SW480 (cell line): ENCODE measurements around the gene NME9.

Experiments used
- DNase-seq: peaks from one replicate; pipeline ENCODE4 v3.0.0-alpha.2; 2016; ENCODE audit warnings: low spot score

NME9 gene

GRCh38 chr3:138362538-138362937 is 32.9 kb upstream of the NME9 start:
- DNase-seq = no peak

GRCh38 chr3:138361561-138361971 is 31.9 kb upstream of the NME9 start:
- DNase-seq = no peak

- DNase-seq = no peak
Measured at GRCh38 chr3:138360869-138361525, 31.3 kb upstream of the NME9 start.

- no peak for DNase-seq
Measured at GRCh38 chr3:138359919-138360868, 30.5 kb upstream of the NME9 start.

GRCh38 chr3:138359148-138359918 is 29.7 kb upstream of the NME9 start:
- DNase-seq = no peak

GRCh38 chr3:138356730-138357405 is 27.2 kb upstream of the NME9 start:
- DNase-seq = no peak

GRCh38 chr3:138355071-138355470 is 25.4 kb upstream of the NME9 start:
- DNase-seq = no peak

GRCh38 chr3:138354376-138354775 is 24.7 kb upstream of the NME9 start:
- DNase-seq = no peak

- DNase-seq = no peak
Measured at GRCh38 chr3:138351916-138352550, 22.4 kb upstream of the NME9 start.

GRCh38 chr3:138351151-138351550 is 21.5 kb upstream of the NME9 start:
- no peak for DNase-seq

GRCh38 chr3:138349926-138350665 is 20.4 kb upstream of the NME9 start:
- DNase-seq = no peak

GRCh38 chr3:138348754-138349739 is 19.4 kb upstream of the NME9 start:
- DNase-seq = peak; percentile 33

GRCh38 chr3:138347960-138348753 is 18.5 kb upstream of the NME9 start, which contains the start of gene MRAS:
Gene MRAS, plus strand, starts transcription at chr3:138348579. Its CDS starts 24,305 bp downstream, at chr3:138372884.
- DNase-seq = peak; percentile 82

- DNase-seq = no peak
Measured at GRCh38 chr3:138344754-138345153, 15.1 kb upstream of the NME9 start.

- no peak for DNase-seq
Measured at GRCh38 chr3:138340511-138340910, 10.9 kb upstream of the NME9 start.

GRCh38 chr3:138338811-138339210 is 9.2 kb upstream of the NME9 start:
- no peak for DNase-seq

- no peak for DNase-seq
Measured at GRCh38 chr3:138338244-138338643, 8.6 kb upstream of the NME9 start.

GRCh38 chr3:138336454-138336999 is 6.9 kb upstream of the NME9 start:
- DNase-seq = no peak
